Lower leg skin (tissue), 3 donors: Measurements from ENCODE around the gene ACOXL.

Source experiments
- CTCF ChIP-seq, 3 donors: fragments of 450-650 bp; IDR thresholded peaks; one replicate each; pipeline ENCODE4 v1.5.1; 2016; ENCODE audit warnings: antibody characterized with exemption in 3 of 3, mild to moderate bottlenecking in 3 of 3, moderate library complexity in 2 of 3
- POLR2A ChIP-seq, 2 donors: fragments of 450-650 bp; IDR thresholded peaks; one replicate each; pipeline ENCODE4 v1.6.1; 2016 to 2017; ENCODE audit warnings: antibody characterized with exemption in 2 of 2, mild to moderate bottlenecking in 1 of 2, moderate library complexity in 1 of 2

GRCh38 chr2:111095434-111095833 is 363.1 kb downstream of the ACOXL start:
- TF ChIP-seq CTCF (IDR thresholded peaks at IDR 0.05) (no peak), POLR2A (IDR thresholded peaks at IDR 0.05) (no peak)
